Fibroblast of skin of left quadriceps (primary cell): ENCODE measurements around the gene TSTD1.
"Not testable (repeated sequence)": the region's sequence is repeated elsewhere in the genome, so short reads cannot be mapped to it uniquely, and the experiment has no call there.

Experiments
- DNase-seq, 2 experiments: peaks; one replicate each; pipeline ENCODE4 v3.0.0-alpha.2; 2013; ENCODE audit warnings: low read depth in 2 of 2

The TSTD1 gene

DNA sequence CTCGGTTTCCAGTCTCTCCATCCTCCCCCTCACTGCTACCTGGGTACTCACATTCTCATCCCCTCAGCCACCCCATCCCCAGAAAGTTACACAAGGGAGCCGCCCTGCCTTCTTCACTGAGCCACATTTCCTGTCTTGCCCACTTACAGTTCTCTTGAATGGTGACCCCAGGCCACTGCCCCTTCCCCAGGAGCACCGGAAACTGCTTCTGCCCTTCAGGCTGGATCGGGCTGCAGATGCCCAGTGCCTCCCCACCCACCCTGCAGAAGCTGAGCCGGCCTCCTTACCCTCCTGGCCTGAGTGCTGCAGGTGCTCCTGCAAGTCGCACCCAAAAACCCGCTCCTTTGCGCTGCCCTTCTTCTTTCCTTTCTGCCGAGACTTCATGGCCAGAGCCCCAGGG, 30.5 kb upstream of the TSTD1 start:
- no peak for DNase-seq

GRCh38 chr1:161068306-161069234, 29.8 kb upstream of the TSTD1 start:
- DNase-seq, result no peak

GRCh38 chr1:161066694-161067093, 27.9 kb upstream of the TSTD1 start:
- no peak for DNase-seq

- DNase-seq, result not testable (repeated sequence)
Observed at GRCh38 chr1:161065681-161066080, 26.9 kb upstream of the TSTD1 start.

DNA sequence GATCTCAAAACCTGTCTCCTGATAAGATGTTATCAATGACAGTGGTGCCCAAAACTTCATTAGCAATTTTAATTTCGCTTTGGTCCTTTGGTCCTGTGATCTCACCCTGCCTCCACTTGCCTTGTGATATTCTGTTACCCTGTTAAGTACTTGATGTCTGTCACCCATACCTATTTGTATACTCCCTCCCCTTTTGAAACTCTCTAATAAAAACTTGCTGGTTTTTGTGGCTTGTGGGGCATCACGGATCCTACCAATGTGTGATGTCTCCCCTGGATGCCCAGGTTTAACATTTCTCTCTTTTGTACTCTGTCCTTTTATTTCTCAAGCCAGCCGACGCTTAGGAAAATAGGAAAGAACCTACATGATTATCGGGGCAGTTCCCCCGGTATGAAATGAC, 25.2 kb upstream of the TSTD1 start:
- DNase-seq, result not testable (repeated sequence)

GRCh38 chr1:161061419-161061818, 22.7 kb upstream of the TSTD1 start:
- DNase-seq, result no peak

GRCh38 chr1:161059293-161059692, 20.5 kb upstream of the TSTD1 start:
- DNase-seq, result no peak

GRCh38 chr1:161054805-161055204, 16.0 kb upstream of the TSTD1 start:
- no peak for DNase-seq

GRCh38 chr1:161054232-161054631, 15.5 kb upstream of the TSTD1 start:
- no peak for DNase-seq

GRCh38 chr1:161052899-161053298, 14.1 kb upstream of the TSTD1 start:
- no peak for DNase-seq

GRCh38 chr1:161051219-161051618, 12.5 kb upstream of the TSTD1 start:
- no peak for DNase-seq

DNA sequence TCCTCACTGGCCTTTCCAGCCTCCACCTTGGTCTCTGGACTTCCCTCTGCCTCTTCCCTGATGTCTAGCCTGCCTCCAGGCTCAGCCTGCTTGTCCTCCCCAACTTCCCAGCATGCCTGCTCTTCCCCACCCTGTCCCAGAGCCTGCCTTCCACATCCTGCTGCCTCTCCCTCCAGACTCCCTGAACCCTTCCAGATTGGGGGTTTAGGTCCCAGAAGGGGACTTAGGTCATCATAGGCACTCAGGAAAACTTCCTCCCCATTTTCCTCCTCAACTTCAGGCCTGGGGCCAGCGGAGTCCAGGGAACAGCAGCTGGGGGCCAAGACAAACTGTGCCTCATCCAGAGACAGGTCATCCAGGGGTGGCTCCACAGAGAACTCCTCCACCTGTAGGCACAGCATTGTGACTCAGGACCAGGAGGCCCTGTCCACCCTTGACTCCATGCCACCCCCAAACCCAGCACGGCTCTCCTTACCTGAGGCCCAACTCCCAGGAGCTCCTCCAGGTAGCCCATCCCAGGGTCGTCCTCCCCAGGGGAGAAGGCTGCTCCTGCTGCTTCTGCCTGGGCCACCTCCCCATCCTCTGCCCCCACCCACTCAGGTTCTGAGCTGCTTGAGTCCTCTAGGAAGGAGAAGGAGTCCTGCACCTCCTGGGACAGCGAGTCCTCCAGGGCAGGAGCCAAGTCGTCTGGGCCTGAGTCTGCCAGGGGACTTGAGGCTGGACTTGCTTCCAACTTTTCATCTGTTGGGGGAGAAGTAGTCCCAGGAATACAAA, 10.4 kb upstream of the TSTD1 start:
- no peak for DNase-seq

DNA sequence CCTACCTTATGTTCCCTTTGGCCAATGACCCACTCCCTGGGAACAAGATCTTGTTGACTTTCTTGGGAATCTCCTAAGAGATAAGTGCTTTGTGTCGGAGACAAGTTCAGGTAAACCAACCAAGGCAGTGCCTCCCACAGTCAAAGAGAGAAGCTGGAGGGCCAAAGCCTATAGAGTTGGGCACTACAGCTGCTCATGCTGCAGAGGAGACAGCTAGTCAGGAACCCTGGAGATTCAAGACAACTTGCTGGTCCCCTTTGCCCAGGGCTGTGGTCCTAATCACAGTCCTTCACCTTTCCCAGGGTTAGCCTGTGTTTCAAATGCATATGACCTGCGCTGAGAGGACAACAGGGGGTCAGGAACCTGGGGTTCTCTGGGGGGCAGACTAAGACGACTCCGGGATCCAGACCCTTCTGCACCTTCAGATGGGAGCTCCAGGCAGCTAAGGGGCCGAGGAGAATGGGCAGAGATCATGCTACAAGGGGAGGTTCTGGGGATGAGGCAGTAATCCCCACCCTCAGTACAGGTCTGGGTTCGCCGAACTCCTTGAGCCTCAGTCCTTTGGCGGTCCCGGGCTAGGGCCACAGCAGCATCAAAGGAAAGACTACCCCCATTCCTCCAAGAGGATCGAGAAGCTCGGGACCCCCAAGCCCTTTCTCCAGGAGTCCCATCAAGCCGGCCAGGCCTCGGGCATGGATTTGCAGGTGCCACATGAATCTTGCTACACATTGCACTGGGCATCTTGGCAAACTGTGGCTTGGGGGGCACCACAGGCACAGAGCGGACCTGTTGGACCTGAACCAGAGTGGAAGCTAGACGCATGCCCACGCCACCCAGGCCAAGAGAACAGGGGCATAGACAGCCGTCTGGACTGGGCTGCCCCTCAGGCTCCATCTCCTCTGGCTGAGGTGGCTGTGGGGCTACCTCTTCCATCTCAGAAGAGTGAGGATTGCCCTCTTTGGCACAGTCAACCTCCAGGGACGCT, 9.0 kb upstream of the TSTD1 start:
- DNase-seq, result no peak

GRCh38 chr1:161046605-161047228, 8.0 kb upstream of the TSTD1 start:
- no peak for DNase-seq

GRCh38 chr1:161045736-161046604, 7.2 kb upstream of the TSTD1 start, which contains the start of gene USF1:
Gene USF1 (minus strand): TSS chr1:161045977. CDS start chr1:161043275, 2,702 bp downstream.
- DNase-seq, result peak; percentile 90

- peak in 1 of 2 experiments; percentile 13 for DNase-seq
Observed at GRCh38 chr1:161044908-161045735, 6.4 kb upstream of the TSTD1 start.

DNA sequence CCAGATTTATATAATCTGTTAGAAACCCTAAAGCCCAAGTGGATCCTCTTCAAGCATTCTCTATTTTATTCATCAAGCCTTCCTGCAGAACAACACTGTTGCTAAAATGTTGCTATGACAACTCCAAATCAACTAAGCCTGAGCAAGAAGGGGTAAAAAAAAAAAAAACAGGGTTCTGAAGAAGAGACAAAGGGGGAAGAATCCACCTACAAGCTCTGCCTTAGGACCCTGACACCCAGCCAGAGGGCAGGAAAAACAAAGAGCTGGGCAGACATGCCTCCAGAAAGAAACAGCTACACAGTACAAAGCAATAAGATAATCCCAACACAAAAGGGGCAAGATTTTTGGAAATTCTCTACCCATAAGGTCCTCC, 5.8 kb upstream of the TSTD1 start:
- DNase-seq, result no peak

DNA sequence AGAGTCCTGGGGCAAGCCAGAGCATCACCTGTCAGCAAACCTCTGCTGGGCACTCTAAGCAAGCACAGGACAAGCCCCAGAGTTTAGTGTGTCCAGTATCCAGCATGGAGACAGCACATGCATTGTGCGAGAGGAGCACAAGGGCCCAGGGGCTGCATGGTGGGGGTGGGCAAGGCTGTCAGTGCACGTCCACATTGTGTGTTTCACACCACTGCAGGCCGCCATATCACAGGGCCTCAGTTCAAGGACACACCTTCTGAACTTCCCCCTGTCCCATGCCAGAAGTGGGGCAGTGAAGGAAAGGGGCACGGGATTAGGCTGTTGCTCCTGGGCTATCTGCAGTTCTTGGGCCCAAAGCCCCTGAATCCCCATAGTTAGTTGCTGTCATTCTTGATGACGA, 782 bp upstream of the TSTD1 start:
- DNase-seq, result no peak

- no peak for DNase-seq
Observed at GRCh38 chr1:161039154-161039545, 386 bp upstream of the TSTD1 start.
